Stomach (tissue), 4 donors: ENCODE measurements around the gene NDP.

Experiments used
- CTCF ChIP-seq, 7 experiments: fragments of 450-650 bp in 4 of 7; fragments of 200-600 bp in 3 of 7; sonication (generic) in 3 of 7; IDR thresholded peaks; one replicate each; pipeline ENCODE4 v1.5.1; 2016 to 2019; ENCODE audit warnings: antibody characterized with exemption in 7 of 7, control low read depth in 2 of 7, mild to moderate bottlenecking in 1 of 7
- POLR2AphosphoS5 ChIP-seq, 3 donors: sonication (generic); formaldehyde crosslinking; IDR thresholded peaks; one replicate each; pipeline ENCODE4 v1.6.1; 2016; ENCODE audit warnings: antibody characterized with exemption in 3 of 3

GRCh38 chrX:43958529-43958928 is 14.7 kb downstream of the NDP start:
- TF ChIP-seq CTCF (IDR thresholded peaks at IDR 0.05) (peak in 5 of 7 experiments; percentile 43 to 85 (median 55)), POLR2AphosphoS5 (IDR thresholded peaks at IDR 0.05) (peak in 1 of 3 donors; percentile 6)
